ENCODE data around the gene CDC34. TPM values are rescaled to one million over a fixed set of nuclear protein-coding genes. Genes with fewer than 3 reads are reported as not detected.

CDC34 gene
- total and polyA plus RNA-seq, 2 of the 8 experiments (the other 6 are each of a cell fraction or from before 2014, with no cell fraction given), result 95.9 to 129 TPM

DNA sequence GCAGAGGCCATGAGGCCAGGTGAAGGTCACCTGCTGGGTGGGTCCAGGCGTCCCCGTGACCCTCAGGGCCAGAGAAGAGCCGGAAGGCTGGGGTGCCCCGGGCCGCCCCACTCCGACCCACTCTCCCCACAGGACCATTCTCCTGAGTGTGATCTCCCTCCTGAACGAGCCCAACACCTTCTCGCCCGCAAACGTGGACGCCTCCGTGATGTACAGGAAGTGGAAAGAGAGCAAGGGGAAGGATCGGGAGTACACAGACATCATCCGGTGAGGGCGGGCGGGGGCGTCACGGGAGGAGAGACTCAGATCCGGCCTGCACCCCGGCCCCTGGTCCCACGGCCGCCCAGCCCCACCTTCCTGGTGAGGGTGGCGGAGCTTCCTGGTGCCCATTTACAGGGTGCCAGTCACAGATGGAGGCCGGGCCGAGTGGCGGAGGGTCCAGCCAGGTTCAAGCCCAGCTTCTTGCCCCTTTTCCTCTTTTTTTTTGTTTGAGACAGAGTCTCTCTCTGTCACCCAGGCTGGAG is 5.4 kb downstream of the CDC34 start:
- H4K20me1 ChIP-seq (replicated peaks in 1 of 2; ENCODE audit: control insufficient read depth in 1 of 2, insufficient read depth in 2 of 2, low read length in 2 of 2), result peaks cover 22 to 39% of the 10 kb centered on the region in 2 experiments
- H4K91ac ChIP-seq (replicated peaks; ENCODE audit: insufficient read length, low read length), result no peak overlapping the region
- no peak overlapping the region for H3K4me2 ChIP-seq (ENCODE audit: insufficient read depth in 1 of 2, low read depth in 2 of 2, low read length in 2 of 2)
- DNase-seq (ENCODE audit: low read depth in 1 of 2, low spot score in 2 of 2) (no peak), FAIRE-seq (no peak)
- CTCF ChIA-PET (ENCODE audit: partially characterized antibody), result no interaction called here
- H2BK120ac ChIP-seq (replicated peaks; ENCODE audit: low read depth, low read length), result no peak overlapping the region
- peaks cover 24% of the 10 kb centered on the region for H3K79me1 ChIP-seq (ENCODE audit: low read depth, low read length)
- H3K79me2 ChIP-seq (ENCODE audit: control insufficient read depth in 1 of 2, insufficient read depth in 2 of 2, low read length in 2 of 2), result peaks cover 0 to 37% of the 10 kb centered on the region in 2 experiments; a peak in 2 of 4 replicates
- H3K4ac ChIP-seq (replicated peaks; ENCODE audit: insufficient read length, low read depth, low read length), result no peak overlapping the region
- no peak overlapping the region for H3K18ac ChIP-seq (ENCODE audit: extremely low read depth, low read length)
- H2BK5ac ChIP-seq (ENCODE audit: low read depth, low read length), result no peak overlapping the region
- no peak overlapping the region for H3K4me3 ChIP-seq (ENCODE audit: extremely low read depth in 1 of 4, insufficient read depth in 2 of 4, low read depth in 3 of 4, low read length in 4 of 4)
- no peak overlapping the region for H4K5ac ChIP-seq (ENCODE audit: insufficient read length, low read depth, low read length)
- no peak overlapping the region for H2AK5ac ChIP-seq (ENCODE audit: low read depth, low read length)
- no peak overlapping the region for H4K8ac ChIP-seq (ENCODE audit: extremely low read depth, insufficient read depth, low read length)
- H3K4me1 ChIP-seq (replicated peaks in 1 of 4; ENCODE audit: control insufficient read depth in 3 of 4, insufficient read depth in 4 of 4, low read length in 3 of 4), result peaks cover 0 to 10% (median 8%) of the 10 kb centered on the region in 4 experiments; a peak in 6 of 7 replicates
- no peaks in the 10 kb centered on the region for H3K27me3 ChIP-seq (replicated peaks in 1 of 4; ENCODE audit: control insufficient read depth in 3 of 4, extremely low read depth in 1 of 4, insufficient read depth in 3 of 4, low read length in 3 of 4)
- H3K27ac ChIP-seq (ENCODE audit: low read depth, low read length), result no peak overlapping the region
- H3K9ac ChIP-seq (replicated peaks in 1 of 4; ENCODE audit: extremely low read depth in 1 of 4, low read depth in 3 of 4, low read length in 3 of 4), result no peak overlapping the region
- WGBS, 2 experiments (ENCODE audit: extremely low coverage in 1 of 2, insufficient coverage in 1 of 2, insufficient read length in 1 of 2, insufficient replicate concordance in 2 of 2, low coverage in 1 of 2, low lambda C conversion rate in 2 of 2, missing lambda C conversion rate in 1 of 2), result 98% methylated on average over 13 of the region's 26 CpGs; no CpG with 5 or more reads in 1 of the 2 experiments
- no peak overlapping the region for H2BK12ac ChIP-seq (ENCODE audit: low read depth, low read length)
- no peak overlapping the region for H2BK15ac ChIP-seq (ENCODE audit: low read length)
- H3K9me3 ChIP-seq (ENCODE audit: insufficient read depth in 2 of 2, low read depth in 1 of 2, low read length in 1 of 2), result no peaks in the 10 kb centered on the region
- H2BK20ac ChIP-seq (ENCODE audit: low read length), result no peak overlapping the region
- H3K14ac ChIP-seq (ENCODE audit: insufficient read length), result no peak overlapping the region
- H3K36me3 ChIP-seq (ENCODE audit: control insufficient read depth in 2 of 4, insufficient read depth in 4 of 4, low read length in 3 of 4), result peaks cover 8 to 43% (median 24%) of the 10 kb centered on the region in 4 experiments; a peak in 6 of 8 replicates
- peaks cover 3% of the 10 kb centered on the region; the same call in 1 of the 2 replicates for H3K23me2 ChIP-seq (ENCODE audit: low read depth, low read length)
- POLR2A ChIA-PET (ENCODE audit: partially characterized antibody), result interaction anchor here (0.6 kb wide), 1 partner anchor 716 kb away, joined by 3 read pairs; no protein-coding TSS in a partner anchor
- H3K23ac ChIP-seq (ENCODE audit: insufficient read length), result no peak overlapping the region
- no peak overlapping the region for H3K56ac ChIP-seq (replicated peaks; ENCODE audit: insufficient read length, low read depth, low read length)
- H2AFZ ChIP-seq (ENCODE audit: low read length), result no peak overlapping the region
- TF ChIP-seq PHF8 (conservative IDR thresholded peaks at IDR 0.05; ENCODE audit: low read depth, low read length), result no peak
- TF ChIP-seq, protein P1, sequence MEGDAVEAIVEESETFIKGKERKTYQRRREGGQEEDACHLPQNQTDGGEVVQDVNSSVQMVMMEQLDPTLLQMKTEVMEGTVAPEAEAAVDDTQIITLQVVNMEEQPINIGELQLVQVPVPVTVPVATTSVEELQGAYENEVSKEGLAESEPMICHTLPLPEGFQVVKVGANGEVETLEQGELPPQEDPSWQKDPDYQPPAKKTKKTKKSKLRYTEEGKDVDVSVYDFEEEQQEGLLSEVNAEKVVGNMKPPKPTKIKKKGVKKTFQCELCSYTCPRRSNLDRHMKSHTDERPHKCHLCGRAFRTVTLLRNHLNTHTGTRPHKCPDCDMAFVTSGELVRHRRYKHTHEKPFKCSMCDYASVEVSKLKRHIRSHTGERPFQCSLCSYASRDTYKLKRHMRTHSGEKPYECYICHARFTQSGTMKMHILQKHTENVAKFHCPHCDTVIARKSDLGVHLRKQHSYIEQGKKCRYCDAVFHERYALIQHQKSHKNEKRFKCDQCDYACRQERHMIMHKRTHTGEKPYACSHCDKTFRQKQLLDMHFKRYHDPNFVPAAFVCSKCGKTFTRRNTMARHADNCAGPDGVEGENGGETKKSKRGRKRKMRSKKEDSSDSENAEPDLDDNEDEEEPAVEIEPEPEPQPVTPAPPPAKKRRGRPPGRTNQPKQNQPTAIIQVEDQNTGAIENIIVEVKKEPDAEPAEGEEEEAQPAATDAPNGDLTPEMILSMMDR (IDR thresholded peaks at IDR 0.05; ENCODE audit: control extremely low read depth in 1 of 3, insufficient read depth in 1 of 3, low read depth in 1 of 3, low read length in 3 of 3), result no peak
- no peak for TF ChIP-seq CBX5 (IDR thresholded peaks at IDR 0.05; ENCODE audit: low read depth, low read length)
- TF ChIP-seq TAF7 (optimal IDR thresholded peaks at IDR 0.05; ENCODE audit: borderline replicate concordance, low read depth, low read length), result no peak
- no peak for TF ChIP-seq TAF1 (IDR thresholded peaks at IDR 0.05; ENCODE audit: low read depth, low read length)
- TF ChIP-seq CREB1 (IDR thresholded peaks at IDR 0.05), result no peak
- no peak for TF ChIP-seq SAP30 (IDR thresholded peaks at IDR 0.05; ENCODE audit: insufficient read depth, insufficient replicate concordance, low read length)
- TF ChIP-seq, protein P2, sequence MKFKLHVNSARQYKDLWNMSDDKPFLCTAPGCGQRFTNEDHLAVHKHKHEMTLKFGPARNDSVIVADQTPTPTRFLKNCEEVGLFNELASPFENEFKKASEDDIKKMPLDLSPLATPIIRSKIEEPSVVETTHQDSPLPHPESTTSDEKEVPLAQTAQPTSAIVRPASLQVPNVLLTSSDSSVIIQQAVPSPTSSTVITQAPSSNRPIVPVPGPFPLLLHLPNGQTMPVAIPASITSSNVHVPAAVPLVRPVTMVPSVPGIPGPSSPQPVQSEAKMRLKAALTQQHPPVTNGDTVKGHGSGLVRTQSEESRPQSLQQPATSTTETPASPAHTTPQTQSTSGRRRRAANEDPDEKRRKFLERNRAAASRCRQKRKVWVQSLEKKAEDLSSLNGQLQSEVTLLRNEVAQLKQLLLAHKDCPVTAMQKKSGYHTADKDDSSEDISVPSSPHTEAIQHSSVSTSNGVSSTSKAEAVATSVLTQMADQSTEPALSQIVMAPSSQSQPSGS (IDR thresholded peaks at IDR 0.05; ENCODE audit: low read length), result no peak
- TF ChIP-seq BACH1 (IDR thresholded peaks at IDR 0.05; ENCODE audit: low read length), result no peak

All from H1 (cell line).